ENCODE measurements around the gene WNT7A. TPM values are rescaled to one million over a fixed set of nuclear protein-coding genes. Genes with fewer than 3 reads are reported as not detected.

WNT7A gene
- polyA plus RNA-seq, 4 donors = 0.01 TPM; not detected in 3

DNA sequence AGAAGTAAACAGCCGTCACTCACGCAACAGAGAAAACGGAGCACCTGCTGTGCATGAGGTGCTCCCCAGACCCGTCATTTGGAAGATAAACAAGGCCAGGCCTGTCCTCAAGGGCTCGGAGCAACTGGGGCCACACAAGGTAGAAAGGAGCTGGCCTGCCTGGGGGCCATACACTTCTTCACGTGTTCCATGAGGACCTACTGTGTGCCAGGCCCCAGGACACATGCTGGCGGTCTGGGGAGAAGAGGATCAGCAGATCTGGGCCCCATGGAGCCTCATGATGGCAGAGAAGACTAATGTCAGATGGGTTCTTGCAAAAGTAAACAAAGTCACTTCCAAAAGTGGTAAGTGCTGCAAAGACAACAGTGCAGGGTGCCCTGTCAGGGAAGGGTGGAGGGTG lies 14.3 kb downstream of the WNT7A start:
- Histone ChIP-seq H3K27me3 (ENCODE audit: control insufficient read depth in 3 of 3, insufficient read depth in 3 of 3, low read length in 3 of 3) (peaks cover 0 to 10% (median 0%) of the 10 kb centered on the region in 3 donors), H3K4me3 (ENCODE audit: low read depth in 1 of 3, low read length in 3 of 3) (no peak overlapping the region), H3K27ac (ENCODE audit: low read depth in 1 of 3, low read length in 2 of 3) (no peak overlapping the region), H3K9me3 (ENCODE audit: control insufficient read depth in 2 of 2, insufficient read depth in 1 of 2, low read depth in 1 of 2, low read length in 1 of 2) (peaks cover 0 to under 1% of the 10 kb centered on the region in 2 donors), H3K4me1 (ENCODE audit: control insufficient read depth in 3 of 3, insufficient read depth in 2 of 3, low read depth in 1 of 3, low read length in 2 of 3) (no peaks in the 10 kb centered on the region), H3K36me3 (ENCODE audit: control insufficient read depth in 3 of 3, insufficient read depth in 2 of 3, low read depth in 1 of 3, low read length in 3 of 3) (no peaks in the 10 kb centered on the region)
- WGBS, 3 donors = 45 to 55% (median 51%) methylated on average over 7 of the region's 7 CpGs
- FAIRE-seq (no peak), DNase-seq (no peak)

DNA sequence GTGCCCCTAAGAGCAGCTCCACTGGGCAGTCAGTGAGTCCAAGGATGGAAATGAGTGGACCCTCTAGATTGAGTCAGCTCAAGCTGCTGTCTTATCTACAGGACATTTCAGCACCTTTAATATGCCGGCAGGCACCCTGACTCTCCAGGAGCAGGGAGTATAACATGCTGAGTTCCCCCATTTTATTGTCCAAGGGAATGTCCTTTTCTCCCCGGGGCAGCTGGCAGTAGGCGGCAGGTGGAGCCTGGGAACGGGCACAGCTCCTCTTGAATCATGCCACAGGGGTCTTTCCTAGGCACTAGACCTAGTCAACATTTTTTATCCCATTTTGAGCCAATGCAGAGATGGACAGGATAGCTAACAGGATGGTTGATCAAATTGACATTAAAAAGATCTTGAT lies 14.8 kb downstream of the WNT7A start:
- Histone ChIP-seq H3K4me3 (ENCODE audit: low read depth in 1 of 3, low read length in 3 of 3) (no peak overlapping the region), H3K27me3 (ENCODE audit: control insufficient read depth in 3 of 3, insufficient read depth in 3 of 3, low read length in 3 of 3) (peaks cover 0 to 10% (median 0%) of the 10 kb centered on the region in 3 donors), H3K4me1 (ENCODE audit: control insufficient read depth in 3 of 3, insufficient read depth in 2 of 3, low read depth in 1 of 3, low read length in 2 of 3) (no peaks in the 10 kb centered on the region), H3K27ac (ENCODE audit: low read depth in 1 of 3, low read length in 2 of 3) (no peak overlapping the region), H3K9me3 (ENCODE audit: control insufficient read depth in 2 of 2, insufficient read depth in 1 of 2, low read depth in 1 of 2, low read length in 1 of 2) (no peaks in the 10 kb centered on the region), H3K36me3 (ENCODE audit: control insufficient read depth in 3 of 3, insufficient read depth in 2 of 3, low read depth in 1 of 3, low read length in 3 of 3) (no peaks in the 10 kb centered on the region)
- no peak for FAIRE-seq
- WGBS, 3 donors = 59 to 75% (median 70%) methylated on average over 4 of the region's 4 CpGs
- no peak for DNase-seq

DNA sequence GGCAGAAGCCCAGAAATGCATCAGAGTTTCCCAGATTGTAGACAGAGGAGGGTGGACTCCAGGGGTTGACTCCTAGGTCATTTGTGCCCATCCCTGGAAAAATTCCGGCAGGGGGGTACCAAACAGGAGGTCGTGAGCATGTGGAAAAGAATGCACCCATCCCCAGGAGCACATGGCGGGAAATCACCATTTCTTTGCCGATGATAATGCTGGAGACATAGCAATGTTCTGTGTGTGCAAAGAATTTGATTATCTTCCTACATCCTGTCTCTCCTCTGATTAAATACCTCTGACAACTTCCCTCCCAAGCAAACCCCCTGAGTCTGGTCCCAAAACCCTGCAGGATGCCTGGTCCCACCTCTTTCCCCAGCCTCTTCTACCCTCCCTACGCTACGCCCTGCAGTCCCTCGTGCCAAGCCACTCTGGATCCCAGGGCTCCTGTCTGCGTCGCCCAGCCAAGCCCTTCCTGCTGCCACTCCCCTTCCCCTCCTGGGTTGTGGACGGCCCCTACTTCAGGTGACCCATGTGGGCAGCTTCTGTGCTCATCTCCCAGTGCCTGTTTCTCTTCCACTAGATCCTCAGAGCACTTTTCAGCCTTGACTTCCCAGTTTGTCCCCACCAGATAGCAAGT lies 15.8 kb downstream of the WNT7A start:
- no peak overlapping the region for H3K27ac ChIP-seq (ENCODE audit: low read depth in 1 of 3, low read length in 2 of 3)
- 57 to 60% (median 60%) methylated on average over 10 of the region's 10 CpGs for WGBS, 3 donors
- H3K36me3 ChIP-seq (ENCODE audit: control insufficient read depth in 3 of 3, insufficient read depth in 2 of 3, low read depth in 1 of 3, low read length in 3 of 3) = no peaks in the 10 kb centered on the region
- FAIRE-seq (no peak), DNase-seq (no peak)
- H3K27me3 ChIP-seq (ENCODE audit: control insufficient read depth in 3 of 3, insufficient read depth in 3 of 3, low read length in 3 of 3) = peaks cover 0 to 16% (median 0%) of the 10 kb centered on the region in 3 donors
- no peaks in the 10 kb centered on the region for H3K9me3 ChIP-seq (ENCODE audit: control insufficient read depth in 2 of 2, insufficient read depth in 1 of 2, low read depth in 1 of 2, low read length in 1 of 2)
- no peaks in the 10 kb centered on the region for H3K4me1 ChIP-seq (ENCODE audit: control insufficient read depth in 3 of 3, insufficient read depth in 2 of 3, low read depth in 1 of 3, low read length in 2 of 3)
- H3K4me3 ChIP-seq (ENCODE audit: low read depth in 1 of 3, low read length in 3 of 3) = no peak overlapping the region

DNA sequence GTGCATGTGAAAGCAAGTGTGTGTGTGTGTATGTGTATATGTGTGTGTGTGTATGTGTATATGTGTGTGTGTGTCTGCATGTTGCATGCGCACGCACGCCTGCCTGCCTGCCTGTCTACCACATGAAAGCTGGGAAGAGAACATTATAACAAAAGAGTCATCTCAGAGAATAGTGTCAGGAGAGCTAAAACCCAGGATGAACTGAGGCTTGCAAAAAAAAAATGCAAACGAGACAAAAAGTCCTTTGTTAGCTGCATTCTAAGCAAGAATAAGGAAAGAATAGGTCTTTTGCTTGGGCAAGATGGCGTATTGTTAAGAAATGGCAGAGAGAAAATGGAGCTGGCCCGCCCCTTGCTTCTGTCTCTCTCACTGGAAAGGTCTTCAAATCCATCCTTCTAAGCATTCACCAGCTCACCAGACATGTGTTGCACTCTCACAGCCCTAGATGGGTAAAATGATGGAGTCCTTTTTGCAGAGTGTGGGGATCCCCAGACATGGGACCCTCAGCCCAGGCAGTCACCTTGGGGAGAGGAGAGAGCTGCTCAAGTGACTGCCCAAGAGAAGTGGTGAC lies 16.4 kb downstream of the WNT7A start:
- DNase-seq (no peak), FAIRE-seq (no peak)
- no peaks in the 10 kb centered on the region for H3K4me1 ChIP-seq (ENCODE audit: control insufficient read depth in 3 of 3, insufficient read depth in 2 of 3, low read depth in 1 of 3, low read length in 2 of 3)
- H3K9me3 ChIP-seq (ENCODE audit: control insufficient read depth in 2 of 2, insufficient read depth in 1 of 2, low read depth in 1 of 2, low read length in 1 of 2) = no peaks in the 10 kb centered on the region
- 71 to 75% (median 75%) methylated on average over 6 of the region's 6 CpGs for WGBS, 3 donors
- H3K27ac ChIP-seq (ENCODE audit: low read depth in 1 of 3, low read length in 2 of 3) = no peak overlapping the region
- H3K4me3 ChIP-seq (ENCODE audit: low read depth in 1 of 3, low read length in 3 of 3) = no peak overlapping the region
- no peaks in the 10 kb centered on the region for H3K36me3 ChIP-seq (ENCODE audit: control insufficient read depth in 3 of 3, insufficient read depth in 2 of 3, low read depth in 1 of 3, low read length in 3 of 3)
- peaks cover 0 to 17% (median 0%) of the 10 kb centered on the region in 3 donors for H3K27me3 ChIP-seq (ENCODE audit: control insufficient read depth in 3 of 3, insufficient read depth in 3 of 3, low read length in 3 of 3)

DNA sequence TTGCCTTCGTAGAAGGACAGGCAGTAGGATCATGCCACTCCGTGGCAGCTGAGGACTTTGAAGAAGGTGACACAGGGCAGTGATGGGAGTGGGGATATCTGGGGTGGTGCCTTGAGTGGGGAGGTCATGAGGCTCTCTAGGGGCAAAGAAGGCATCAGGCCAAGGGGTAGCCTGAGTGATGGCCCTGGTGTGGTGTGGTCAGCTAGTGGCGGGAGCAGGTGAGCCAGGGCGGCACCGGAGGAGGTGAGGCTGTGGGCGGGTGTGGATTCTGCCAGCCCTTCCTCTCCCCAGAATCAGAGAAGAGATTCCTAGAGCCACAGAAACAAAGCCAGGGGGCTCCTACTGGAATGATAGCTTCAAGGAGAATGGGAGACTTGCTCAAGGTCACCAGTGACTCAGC lies 18.4 kb downstream of the WNT7A start:
- H3K36me3 ChIP-seq (ENCODE audit: control insufficient read depth in 3 of 3, insufficient read depth in 2 of 3, low read depth in 1 of 3, low read length in 3 of 3) = no peaks in the 10 kb centered on the region
- no peak overlapping the region for H3K27ac ChIP-seq (ENCODE audit: low read depth in 1 of 3, low read length in 2 of 3)
- no peak overlapping the region for H3K4me3 ChIP-seq (ENCODE audit: low read depth in 1 of 3, low read length in 3 of 3)
- FAIRE-seq (no peak), DNase-seq (no peak)
- 50 to 75% (median 66%) methylated on average over 4 to 6 of the region's 6 CpGs for WGBS, 3 donors
- no peaks in the 10 kb centered on the region for H3K4me1 ChIP-seq (ENCODE audit: control insufficient read depth in 3 of 3, insufficient read depth in 2 of 3, low read depth in 1 of 3, low read length in 2 of 3)
- no peaks in the 10 kb centered on the region for H3K9me3 ChIP-seq (ENCODE audit: control insufficient read depth in 2 of 2, insufficient read depth in 1 of 2, low read depth in 1 of 2, low read length in 1 of 2)
- peaks cover 0 to 22% (median 3%) of the 10 kb centered on the region in 3 donors for H3K27me3 ChIP-seq (ENCODE audit: control insufficient read depth in 3 of 3, insufficient read depth in 3 of 3, low read length in 3 of 3)

DNA sequence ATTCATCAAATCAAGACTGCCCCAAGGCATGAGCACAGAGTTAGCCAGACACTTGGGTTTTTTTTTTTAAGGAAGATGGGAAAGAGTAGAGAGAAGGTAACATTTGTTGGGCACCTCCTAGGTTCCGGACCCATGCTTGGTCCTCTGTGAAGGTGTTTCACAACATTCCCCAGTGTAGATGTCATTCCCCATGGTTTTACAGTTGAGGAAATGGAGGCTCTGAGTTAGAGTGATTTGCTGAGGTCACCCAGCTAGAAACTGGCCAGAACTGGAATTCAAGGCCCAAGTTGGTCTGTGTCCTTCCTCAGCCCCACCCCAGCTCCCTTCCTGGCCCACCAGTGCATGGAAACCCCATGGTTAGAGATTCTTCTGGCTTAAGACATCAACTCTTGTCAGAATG lies 19.9 kb downstream of the WNT7A start:
- peaks cover 0 to 20% (median 5%) of the 10 kb centered on the region in 3 donors for H3K27me3 ChIP-seq (ENCODE audit: control insufficient read depth in 3 of 3, insufficient read depth in 3 of 3, low read length in 3 of 3)
- 81 to 100% (median 90%) methylated on average over 1 of the region's 1 CpG for WGBS, 3 donors

DNA sequence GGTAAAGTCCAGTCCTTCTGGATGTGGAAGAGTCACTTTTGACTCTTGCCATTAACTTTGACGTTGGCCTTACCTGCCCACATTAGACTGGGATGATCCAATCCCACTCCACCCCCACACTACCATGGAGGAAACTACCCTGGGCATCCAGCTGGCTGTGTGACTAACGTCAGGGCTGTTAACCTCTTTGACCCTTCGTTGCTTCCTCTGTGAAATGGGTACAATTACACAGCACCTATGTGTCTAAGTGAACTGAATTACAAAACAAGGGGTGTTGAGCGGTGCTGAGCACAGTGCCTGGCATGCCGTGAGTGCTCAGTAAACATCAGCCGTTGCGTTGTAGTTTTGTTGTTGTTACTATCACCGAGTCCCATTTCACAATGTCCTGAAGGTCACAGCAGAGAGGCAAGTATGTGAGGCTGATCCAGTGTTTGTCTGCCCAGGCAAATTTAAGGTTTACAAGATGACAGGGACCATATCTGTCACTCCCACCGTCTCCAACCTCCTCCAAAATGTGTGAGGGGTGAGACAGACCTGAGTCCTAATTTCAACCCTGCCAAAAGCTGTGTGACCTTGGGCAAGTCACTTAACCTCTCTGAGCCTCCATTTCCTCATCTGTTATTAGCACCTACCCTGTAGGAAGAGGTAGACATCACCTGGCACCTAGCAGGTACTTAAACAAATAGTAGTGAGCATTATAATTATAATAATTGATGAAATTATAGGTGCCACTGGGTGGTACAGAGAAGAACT lies 20.9 kb downstream of the WNT7A start:
- H3K4me3 ChIP-seq (ENCODE audit: low read depth in 1 of 3, low read length in 3 of 3) = no peak overlapping the region
- H3K36me3 ChIP-seq (ENCODE audit: control insufficient read depth in 3 of 3, insufficient read depth in 2 of 3, low read depth in 1 of 3, low read length in 3 of 3) = no peaks in the 10 kb centered on the region
- DNase-seq = no peak
- no peak overlapping the region for H3K27ac ChIP-seq (ENCODE audit: low read depth in 1 of 3, low read length in 2 of 3)
- H3K9me3 ChIP-seq (ENCODE audit: control insufficient read depth in 2 of 2, insufficient read depth in 1 of 2, low read depth in 1 of 2, low read length in 1 of 2) = no peaks in the 10 kb centered on the region
- FAIRE-seq = no peak
- no peaks in the 10 kb centered on the region for H3K4me1 ChIP-seq (ENCODE audit: control insufficient read depth in 3 of 3, insufficient read depth in 2 of 3, low read depth in 1 of 3, low read length in 2 of 3)
- peaks cover 0 to 18% (median 5%) of the 10 kb centered on the region in 3 donors for H3K27me3 ChIP-seq (ENCODE audit: control insufficient read depth in 3 of 3, insufficient read depth in 3 of 3, low read length in 3 of 3)
- 67 to 70% (median 70%) methylated on average over 9 of the region's 9 CpGs for WGBS, 3 donors

More for the DNA sequence above, 19.9 kb downstream of the WNT7A start:
- Histone ChIP-seq H3K4me1 (ENCODE audit: control insufficient read depth in 3 of 3, insufficient read depth in 2 of 3, low read depth in 1 of 3, low read length in 2 of 3) (no peaks in the 10 kb centered on the region), H3K4me3 (ENCODE audit: low read depth in 1 of 3, low read length in 3 of 3) (no peak overlapping the region), H3K36me3 (ENCODE audit: control insufficient read depth in 3 of 3, insufficient read depth in 2 of 3, low read depth in 1 of 3, low read length in 3 of 3) (no peaks in the 10 kb centered on the region), H3K27ac (ENCODE audit: low read depth in 1 of 3, low read length in 2 of 3) (no peak overlapping the region), H3K9me3 (ENCODE audit: control insufficient read depth in 2 of 2, insufficient read depth in 1 of 2, low read depth in 1 of 2, low read length in 1 of 2) (no peaks in the 10 kb centered on the region)
- FAIRE-seq (no peak), DNase-seq (no peak)

DNA sequence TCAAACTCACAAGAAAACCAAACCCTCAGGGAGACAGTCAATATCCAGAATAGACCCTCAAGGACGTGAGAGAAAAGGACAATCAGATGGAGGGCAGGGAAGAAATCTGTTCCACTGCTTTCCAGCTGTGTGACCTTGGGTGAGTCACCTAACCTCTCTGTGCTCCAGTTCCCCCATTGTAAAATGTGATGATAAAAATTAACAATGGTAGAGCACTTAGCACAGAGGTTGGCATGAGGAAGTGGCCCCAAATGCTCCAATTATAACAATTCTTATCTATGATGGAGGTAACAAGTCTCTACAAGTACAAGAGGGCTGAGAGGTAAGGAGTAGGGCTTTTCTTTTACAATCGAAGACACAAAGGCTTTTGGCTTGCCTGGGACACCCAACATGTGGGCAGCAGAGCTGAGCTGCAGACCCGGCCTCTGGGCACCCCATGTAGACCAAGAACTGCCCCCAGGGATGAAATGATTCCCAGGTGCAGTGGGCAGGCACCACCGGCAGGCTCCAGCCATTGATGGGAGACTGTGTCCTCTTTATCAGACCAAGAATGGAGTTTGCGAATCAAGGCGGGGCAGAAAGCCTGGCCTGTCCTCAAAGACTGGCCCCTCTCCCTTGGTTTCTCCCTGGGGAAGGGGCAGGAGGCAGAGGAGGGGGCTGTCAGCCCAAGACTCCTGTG lies 22.0 kb downstream of the WNT7A start:
- Histone ChIP-seq H3K27me3 (ENCODE audit: control insufficient read depth in 3 of 3, insufficient read depth in 3 of 3, low read length in 3 of 3) (peaks cover 0 to 18% (median 5%) of the 10 kb centered on the region in 3 donors), H3K36me3 (ENCODE audit: control insufficient read depth in 3 of 3, insufficient read depth in 2 of 3, low read depth in 1 of 3, low read length in 3 of 3) (no peaks in the 10 kb centered on the region), H3K9me3 (ENCODE audit: control insufficient read depth in 2 of 2, insufficient read depth in 1 of 2, low read depth in 1 of 2, low read length in 1 of 2) (no peaks in the 10 kb centered on the region), H3K27ac (ENCODE audit: low read depth in 1 of 3, low read length in 2 of 3) (no peak overlapping the region), H3K4me1 (ENCODE audit: control insufficient read depth in 3 of 3, insufficient read depth in 2 of 3, low read depth in 1 of 3, low read length in 2 of 3) (no peaks in the 10 kb centered on the region), H3K4me3 (ENCODE audit: low read depth in 1 of 3, low read length in 3 of 3) (no peak overlapping the region)
- 28 to 57% (median 42%) methylated on average over 6 of the region's 6 CpGs for WGBS, 3 donors
- FAIRE-seq (no peak), DNase-seq (no peak)

Measured in small intestine (tissue), 7 donors.